Measurements from ENCODE around the gene PRG2.

DNA sequence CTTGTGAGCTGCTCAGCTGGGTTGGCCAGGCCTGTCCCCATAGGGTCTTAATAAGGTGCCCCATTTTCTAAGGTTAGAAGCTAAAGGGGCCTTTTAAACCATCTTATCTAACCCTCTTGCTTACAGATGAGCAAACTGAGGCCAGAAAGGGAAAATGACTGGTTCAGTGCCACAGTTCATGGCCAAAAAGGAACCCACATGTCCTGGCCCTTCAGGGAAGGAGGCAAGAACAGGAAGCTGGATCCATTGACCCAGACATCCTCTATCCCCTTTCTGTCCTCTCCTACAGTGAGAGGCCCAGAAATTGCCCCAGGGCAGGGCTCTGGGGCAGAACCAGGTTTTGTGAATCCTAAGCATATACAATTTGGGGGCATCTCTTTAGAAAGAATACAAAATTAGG lies 19.5 kb downstream of the PRG2 start:
- no peak for TF ChIP-seq POLR2A (IDR thresholded peaks at IDR 0.05)
- TF ChIP-seq, protein P1, sequence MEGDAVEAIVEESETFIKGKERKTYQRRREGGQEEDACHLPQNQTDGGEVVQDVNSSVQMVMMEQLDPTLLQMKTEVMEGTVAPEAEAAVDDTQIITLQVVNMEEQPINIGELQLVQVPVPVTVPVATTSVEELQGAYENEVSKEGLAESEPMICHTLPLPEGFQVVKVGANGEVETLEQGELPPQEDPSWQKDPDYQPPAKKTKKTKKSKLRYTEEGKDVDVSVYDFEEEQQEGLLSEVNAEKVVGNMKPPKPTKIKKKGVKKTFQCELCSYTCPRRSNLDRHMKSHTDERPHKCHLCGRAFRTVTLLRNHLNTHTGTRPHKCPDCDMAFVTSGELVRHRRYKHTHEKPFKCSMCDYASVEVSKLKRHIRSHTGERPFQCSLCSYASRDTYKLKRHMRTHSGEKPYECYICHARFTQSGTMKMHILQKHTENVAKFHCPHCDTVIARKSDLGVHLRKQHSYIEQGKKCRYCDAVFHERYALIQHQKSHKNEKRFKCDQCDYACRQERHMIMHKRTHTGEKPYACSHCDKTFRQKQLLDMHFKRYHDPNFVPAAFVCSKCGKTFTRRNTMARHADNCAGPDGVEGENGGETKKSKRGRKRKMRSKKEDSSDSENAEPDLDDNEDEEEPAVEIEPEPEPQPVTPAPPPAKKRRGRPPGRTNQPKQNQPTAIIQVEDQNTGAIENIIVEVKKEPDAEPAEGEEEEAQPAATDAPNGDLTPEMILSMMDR (IDR thresholded peaks at IDR 0.05): no peak
